Inflammatory macrophage treated with lipopolysaccharide for 1 hour (primary cell): ENCODE results near the gene CPNE5.
"Not testable (repeated sequence)": the region's sequence is repeated elsewhere in the genome, so short reads cannot be mapped to it uniquely, and the experiment has no call there.

Source experiments
- DNase-seq, 2 donors: peaks; one replicate each; pipeline ENCODE4 v3.0.0-alpha.2; 2020 to 2022

The CPNE5 gene

GRCh38 chr6:36739947-36740817 lies 99.1 kb downstream of the CPNE5 start:
- no peak for DNase-seq

GRCh38 chr6:36738108-36738507 lies 101.1 kb downstream of the CPNE5 start:
- no peak for DNase-seq

- DNase-seq = no peak
These were observed 102.0 kb downstream of the CPNE5 start for GRCh38 chr6:36737043-36737785.

- DNase-seq = peak; percentile 59 to 64
These were observed 103.9 kb downstream of the CPNE5 start for GRCh38 chr6:36735110-36736071.

- no peak for DNase-seq
These were observed 104.7 kb downstream of the CPNE5 start for GRCh38 chr6:36734486-36735060.

- DNase-seq = no peak
These were observed 105.9 kb downstream of the CPNE5 start for GRCh38 chr6:36733300-36733699.

- no peak for DNase-seq
These were observed 107.5 kb downstream of the CPNE5 start for GRCh38 chr6:36731622-36732310.

GRCh38 chr6:36730424-36731380 lies 108.5 kb downstream of the CPNE5 start:
- DNase-seq = no peak

GRCh38 chr6:36729161-36729524 lies 110.1 kb downstream of the CPNE5 start:
- DNase-seq = peak; percentile 29 to 37

GRCh38 chr6:36728289-36729160 lies 110.7 kb downstream of the CPNE5 start:
- DNase-seq = no peak

- peak; percentile 77 to 96 for DNase-seq
These were observed 111.7 kb downstream of the CPNE5 start for GRCh38 chr6:36727505-36728021.

- no peak for DNase-seq
These were observed 113.7 kb downstream of the CPNE5 start for GRCh38 chr6:36725581-36725980.

GRCh38 chr6:36724514-36725390 lies 114.5 kb downstream of the CPNE5 start:
- peak; percentile 32 to 85 for DNase-seq

- DNase-seq = not testable (repeated sequence)
These were observed 115.3 kb downstream of the CPNE5 start for GRCh38 chr6:36723992-36724391.

GRCh38 chr6:36722879-36723278 lies 116.4 kb downstream of the CPNE5 start:
- no peak for DNase-seq

GRCh38 chr6:36722365-36722764 lies 116.9 kb downstream of the CPNE5 start:
- no peak for DNase-seq

GRCh38 chr6:36721369-36722140 lies 117.7 kb downstream of the CPNE5 start:
- no peak for DNase-seq
